ENCODE results near the gene CFL2.

Gene CFL2

DNA sequence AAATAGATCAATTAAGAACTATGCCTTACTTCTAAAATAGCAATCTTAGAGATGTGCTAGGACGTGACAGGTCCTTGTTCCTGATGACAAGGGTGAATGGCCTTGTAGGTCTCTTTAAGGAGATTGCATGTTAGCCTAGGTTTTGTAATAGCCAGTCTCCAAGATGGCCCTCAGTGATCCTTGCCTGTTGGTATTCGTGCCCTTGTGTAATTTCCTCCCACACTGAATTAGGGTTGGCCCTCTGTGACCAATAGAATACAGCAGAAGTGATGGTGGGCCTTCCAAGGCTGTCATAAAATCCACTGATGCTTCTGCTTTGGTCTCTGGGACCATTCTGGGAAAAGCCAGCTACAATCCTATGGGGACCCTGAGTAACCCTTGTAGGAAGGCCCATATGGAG is 46.3 kb downstream of the CFL2 start:
- no peak for DNase-seq

DNA sequence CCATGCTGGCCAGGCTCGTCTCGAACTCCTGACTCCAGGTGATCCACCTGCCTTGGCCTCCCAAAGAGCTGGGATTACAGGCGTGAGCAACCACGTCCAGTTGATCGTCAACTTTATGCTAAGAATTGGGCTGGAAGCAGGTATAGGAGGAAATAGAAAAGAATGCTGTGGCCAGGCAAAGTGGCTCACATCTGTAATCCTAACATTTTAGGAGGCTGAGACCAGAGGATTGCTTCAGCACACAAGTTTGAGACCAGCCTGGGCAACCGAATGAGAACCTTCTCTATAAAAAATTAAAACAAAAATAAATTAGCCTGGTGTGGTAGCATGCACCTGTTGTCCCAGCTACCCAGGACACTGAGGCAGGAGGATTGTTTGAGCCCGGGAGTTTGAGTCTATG is 47.4 kb downstream of the CFL2 start:
- no peak for DNase-seq

DNA sequence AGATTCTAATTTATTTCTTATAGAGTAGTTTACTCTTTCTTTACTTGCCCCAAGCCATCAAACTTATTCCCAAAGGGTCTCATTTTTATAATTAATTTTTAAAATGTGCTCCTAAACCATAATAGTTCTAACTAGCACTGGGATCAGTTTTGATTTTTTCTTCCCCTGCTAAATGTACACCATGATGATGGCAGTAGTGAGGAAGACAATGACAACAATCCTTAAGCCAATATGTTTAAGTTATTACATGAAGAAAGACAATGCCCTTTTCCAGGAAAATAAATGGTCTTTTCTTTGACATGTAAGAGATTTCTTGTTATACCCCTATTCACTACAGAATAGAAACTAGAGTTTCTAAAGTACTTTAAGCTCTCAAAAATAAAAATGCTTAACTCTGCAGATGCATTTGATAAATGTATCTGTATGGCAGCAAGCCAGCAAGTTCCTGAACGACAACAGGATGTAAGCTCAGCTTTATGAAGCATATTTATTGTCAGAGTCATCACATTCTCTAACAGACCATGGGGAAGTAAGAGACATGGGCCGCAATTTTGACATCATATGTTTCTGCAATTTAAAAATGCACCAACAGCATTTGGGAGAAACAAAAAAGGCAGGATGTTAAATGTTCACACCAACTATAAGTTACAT is 48.5 kb downstream of the CFL2 start:
- no peak for DNase-seq

DNA sequence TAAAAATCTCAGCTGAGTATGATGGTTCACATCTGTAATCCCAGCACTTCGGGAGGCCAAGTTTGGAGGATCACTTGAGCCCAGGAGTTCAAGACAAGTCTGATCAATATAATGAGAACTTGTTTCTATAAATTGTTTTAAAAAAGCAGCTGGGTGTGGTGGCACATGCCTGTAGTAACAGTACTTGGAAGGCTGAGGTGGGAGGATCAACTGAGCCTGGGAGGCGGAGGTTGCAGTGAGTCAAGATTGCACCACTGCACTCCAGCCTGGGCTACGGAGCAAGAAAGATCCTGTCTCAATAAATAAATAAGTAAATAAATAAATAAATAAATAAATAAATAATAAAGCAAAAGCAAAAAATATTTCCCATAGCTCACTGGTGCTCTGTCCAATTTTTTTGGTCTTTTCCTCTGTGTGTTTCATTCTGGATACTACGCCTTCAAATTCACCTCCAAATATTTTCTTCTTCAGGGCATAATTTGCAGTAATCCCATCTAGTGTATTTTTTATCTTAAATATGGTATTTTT is 51.8 kb downstream of the CFL2 start:
- DNase-seq = no peak

DNA sequence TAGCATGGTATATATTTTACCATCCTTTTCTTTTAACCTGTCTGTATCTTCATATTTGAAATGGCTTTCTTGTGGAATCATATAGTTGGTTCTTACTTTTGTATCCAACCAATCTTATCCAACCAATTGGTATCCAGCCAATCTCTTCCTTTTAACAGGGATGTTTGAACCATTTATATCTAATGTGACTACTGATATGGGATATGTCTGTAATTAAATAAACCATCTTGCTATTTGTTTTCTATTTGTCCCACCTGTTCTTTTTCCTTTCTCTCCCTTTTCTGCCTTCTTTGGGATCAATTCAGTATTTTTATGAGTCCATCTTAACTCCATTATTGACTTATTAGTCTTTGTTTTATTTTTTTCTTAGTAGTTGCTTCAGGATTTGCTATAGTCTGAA is 53.6 kb downstream of the CFL2 start:
- DNase-seq = no peak
